Loucy (cell line): ENCODE results near the gene LCP1.

Experiments
- EZH2phosphoT487 ChIP-seq: fragments of 200-600 bp; IDR thresholded peaks from 2 replicates; pipeline ENCODE4 v1.6.1; 2018; ENCODE audit warnings: antibody characterized with exemption, mild to moderate bottlenecking, moderate library complexity, borderline replicate concordance
- TF ChIP-seq, protein P1 (sequence below): fragments of 200-600 bp; sonication (generic); conservative IDR thresholded peaks from 2 replicates; pipeline ENCODE4 v1.5.1; 2014; ENCODE audit warnings: mild to moderate bottlenecking, antibody characterized with exemption, low read length

DNA sequence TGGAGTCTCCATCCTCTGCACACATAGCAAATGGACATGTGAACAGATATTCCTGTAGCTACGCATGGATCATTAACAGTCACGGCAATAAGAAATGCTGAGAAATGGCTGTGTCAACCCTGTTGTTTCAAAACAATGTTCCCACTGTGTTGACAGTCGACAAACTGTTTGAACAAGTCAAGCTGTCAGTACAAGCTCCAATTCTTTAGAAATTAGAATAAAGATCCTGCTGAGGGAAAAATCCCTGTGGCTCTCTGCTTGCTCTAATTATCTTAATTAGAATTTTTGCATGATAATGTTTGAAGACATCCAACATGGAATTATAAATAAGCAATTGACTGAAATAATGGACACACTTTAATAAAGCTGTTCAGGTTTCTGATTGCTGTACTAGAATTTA lies 39.2 kb downstream of the LCP1 start:
- TF ChIP-seq, protein P1, sequence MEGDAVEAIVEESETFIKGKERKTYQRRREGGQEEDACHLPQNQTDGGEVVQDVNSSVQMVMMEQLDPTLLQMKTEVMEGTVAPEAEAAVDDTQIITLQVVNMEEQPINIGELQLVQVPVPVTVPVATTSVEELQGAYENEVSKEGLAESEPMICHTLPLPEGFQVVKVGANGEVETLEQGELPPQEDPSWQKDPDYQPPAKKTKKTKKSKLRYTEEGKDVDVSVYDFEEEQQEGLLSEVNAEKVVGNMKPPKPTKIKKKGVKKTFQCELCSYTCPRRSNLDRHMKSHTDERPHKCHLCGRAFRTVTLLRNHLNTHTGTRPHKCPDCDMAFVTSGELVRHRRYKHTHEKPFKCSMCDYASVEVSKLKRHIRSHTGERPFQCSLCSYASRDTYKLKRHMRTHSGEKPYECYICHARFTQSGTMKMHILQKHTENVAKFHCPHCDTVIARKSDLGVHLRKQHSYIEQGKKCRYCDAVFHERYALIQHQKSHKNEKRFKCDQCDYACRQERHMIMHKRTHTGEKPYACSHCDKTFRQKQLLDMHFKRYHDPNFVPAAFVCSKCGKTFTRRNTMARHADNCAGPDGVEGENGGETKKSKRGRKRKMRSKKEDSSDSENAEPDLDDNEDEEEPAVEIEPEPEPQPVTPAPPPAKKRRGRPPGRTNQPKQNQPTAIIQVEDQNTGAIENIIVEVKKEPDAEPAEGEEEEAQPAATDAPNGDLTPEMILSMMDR = no peak
- no peak for TF ChIP-seq EZH2phosphoT487
